Nephron (organoid): ENCODE measurements around the gene SHANK1.
A peak's percentile ranks its signal among the peaks of the same experiment; 100 is the strongest.

ENCODE experiments used
- H3K27ac Mint-ChIP-seq, 3 experiments: 2 replicates each; pipeline ENCODE4 v1.8.0; 2020; ENCODE audit warnings: mixed read lengths in 3 of 3, mild to moderate bottlenecking in 2 of 3, moderate library complexity in 1 of 3
- H3K27me3 Mint-ChIP-seq: 2 replicates; pipeline ENCODE4 v1.8.0; 2021; ENCODE audit warnings: low read depth, mild to moderate bottlenecking, moderate library complexity, mixed read lengths
- H3K36me3 Mint-ChIP-seq: 2 replicates; pipeline ENCODE4 v1.8.0; 2020; ENCODE audit warnings: low read depth, mixed read lengths
- H3K4me1 Mint-ChIP-seq: 2 replicates; pipeline ENCODE4 v1.8.0; 2020; ENCODE audit warnings: mixed read lengths
- H3K4me3 Mint-ChIP-seq, 3 experiments: 2 replicates each; pipeline ENCODE4 v1.8.0; 2020; ENCODE audit warnings: mild to moderate bottlenecking in 3 of 3, mixed read lengths in 3 of 3, moderate library complexity in 2 of 3
- H3K9me3 Mint-ChIP-seq: 2 replicates; pipeline ENCODE4 v1.8.0; 2020; ENCODE audit warnings: mixed read lengths
- TF ChIP-seq, protein P1 (sequence below), 3 experiments: fragments of 200-600 bp; sonication (generic); IDR thresholded peaks; one replicate each; pipeline ENCODE4 v1.5.0; 2021; ENCODE audit warnings: antibody characterized with exemption in 3 of 3; ENCODE audit not compliant: unreplicated experiment in 3 of 3

Gene SHANK1

DNA sequence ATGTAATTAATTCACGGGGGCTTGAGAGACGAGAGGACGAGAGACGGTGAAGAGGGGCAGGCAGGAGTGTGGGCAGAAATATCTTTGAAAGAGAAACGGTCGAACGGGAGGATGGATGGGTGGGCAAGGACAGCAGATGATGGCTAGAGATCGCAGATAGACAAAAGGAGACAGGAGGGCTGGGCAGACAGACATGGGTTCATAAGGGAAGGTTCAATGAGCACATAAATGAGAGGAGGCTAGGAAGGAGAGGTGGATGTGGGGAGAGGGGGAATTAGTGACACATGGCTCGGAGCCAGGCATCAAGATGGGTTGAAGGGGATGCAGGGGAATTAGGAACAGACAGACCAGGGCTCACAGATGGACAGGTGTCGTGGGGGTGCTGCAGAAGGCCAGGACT, 81.0 kb downstream of the SHANK1 start:
- Mint-ChIP-seq H3K4me1 (no peaks in the 10 kb centered on the region), H3K4me3 (peak overlapping the region; percentile 77 to 94 (median 94)), H3K9me3 (peaks cover 11% of the 10 kb centered on the region), H3K27me3 (peaks cover 49% of the 10 kb centered on the region), H3K36me3 (no peaks in the 10 kb centered on the region), H3K27ac (no peak overlapping the region)
- TF ChIP-seq, protein P1, sequence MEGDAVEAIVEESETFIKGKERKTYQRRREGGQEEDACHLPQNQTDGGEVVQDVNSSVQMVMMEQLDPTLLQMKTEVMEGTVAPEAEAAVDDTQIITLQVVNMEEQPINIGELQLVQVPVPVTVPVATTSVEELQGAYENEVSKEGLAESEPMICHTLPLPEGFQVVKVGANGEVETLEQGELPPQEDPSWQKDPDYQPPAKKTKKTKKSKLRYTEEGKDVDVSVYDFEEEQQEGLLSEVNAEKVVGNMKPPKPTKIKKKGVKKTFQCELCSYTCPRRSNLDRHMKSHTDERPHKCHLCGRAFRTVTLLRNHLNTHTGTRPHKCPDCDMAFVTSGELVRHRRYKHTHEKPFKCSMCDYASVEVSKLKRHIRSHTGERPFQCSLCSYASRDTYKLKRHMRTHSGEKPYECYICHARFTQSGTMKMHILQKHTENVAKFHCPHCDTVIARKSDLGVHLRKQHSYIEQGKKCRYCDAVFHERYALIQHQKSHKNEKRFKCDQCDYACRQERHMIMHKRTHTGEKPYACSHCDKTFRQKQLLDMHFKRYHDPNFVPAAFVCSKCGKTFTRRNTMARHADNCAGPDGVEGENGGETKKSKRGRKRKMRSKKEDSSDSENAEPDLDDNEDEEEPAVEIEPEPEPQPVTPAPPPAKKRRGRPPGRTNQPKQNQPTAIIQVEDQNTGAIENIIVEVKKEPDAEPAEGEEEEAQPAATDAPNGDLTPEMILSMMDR (IDR thresholded peaks at IDR 0.05; ENCODE audit: unreplicated experiment in 3 of 3), result no peak

DNA sequence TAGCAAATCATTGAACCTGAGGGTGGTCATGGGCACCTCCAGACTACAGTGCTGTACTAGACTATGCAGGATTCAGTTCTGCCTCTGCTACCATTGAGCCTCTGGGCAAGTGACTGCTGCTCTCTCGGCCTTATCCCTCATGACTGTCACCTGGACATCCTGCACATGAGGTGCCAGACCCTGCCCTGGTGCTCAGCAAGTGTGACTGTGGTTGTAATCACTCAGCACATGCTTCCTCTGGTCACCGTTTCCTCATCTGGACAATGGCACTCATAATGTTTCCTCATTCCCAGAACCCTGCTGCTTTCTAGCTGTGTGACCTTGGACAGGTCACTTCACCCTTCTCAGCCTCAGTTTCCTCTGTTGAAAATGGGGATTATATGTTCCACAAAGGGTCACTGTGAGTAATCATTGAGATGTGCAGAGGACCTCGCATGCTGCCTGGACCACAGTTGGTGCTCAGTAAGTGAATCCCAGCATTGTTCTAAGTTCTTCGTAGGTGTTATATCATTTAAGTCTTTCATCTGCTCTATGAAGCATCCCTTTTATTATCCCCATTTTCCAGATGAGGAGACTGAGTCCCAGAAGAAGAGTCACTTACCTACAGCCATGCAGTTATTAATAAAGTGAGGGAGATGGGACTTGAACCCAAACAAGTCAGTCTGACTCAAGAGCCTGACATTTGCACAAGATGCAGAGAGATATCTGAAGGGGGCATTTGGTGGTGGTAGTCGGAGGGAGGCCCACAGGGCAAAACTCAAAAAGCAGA, 83.1 kb downstream of the SHANK1 start:
- no peak overlapping the region for H3K4me3 Mint-ChIP-seq

DNA sequence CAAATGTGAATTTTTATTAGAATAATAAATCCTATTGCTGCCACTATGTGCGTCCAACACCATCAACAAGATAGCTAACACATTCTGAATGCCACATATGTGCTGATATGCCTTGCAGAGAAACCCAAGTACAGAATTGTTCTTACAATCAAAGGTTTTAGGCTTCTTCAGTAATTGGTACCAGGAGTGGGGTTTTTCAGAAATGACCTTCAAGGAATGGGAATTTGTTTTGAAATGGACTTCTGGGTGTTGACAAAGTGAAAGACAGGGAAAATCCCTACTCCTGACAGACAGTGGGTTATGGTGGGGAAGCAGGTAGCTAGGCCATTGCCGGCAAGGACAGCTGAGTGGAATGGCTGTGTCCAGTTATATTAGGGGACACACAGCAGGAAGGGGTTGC, 85.6 kb downstream of the SHANK1 start:
- Mint-ChIP-seq H3K27me3 (peaks cover 47% of the 10 kb centered on the region), H3K4me1 (no peaks in the 10 kb centered on the region), H3K4me3 (no peak overlapping the region), H3K36me3 (no peaks in the 10 kb centered on the region), H3K27ac (no peak overlapping the region), H3K9me3 (peaks cover 18% of the 10 kb centered on the region)
- TF ChIP-seq, protein P1 (IDR thresholded peaks at IDR 0.05; ENCODE audit: unreplicated experiment in 3 of 3), result no peak

More for the DNA sequence above, 83.1 kb downstream of the SHANK1 start:
- no peak overlapping the region for H3K27ac Mint-ChIP-seq
- H3K9me3 Mint-ChIP-seq, result peaks cover 17% of the 10 kb centered on the region
- TF ChIP-seq, protein P1 (IDR thresholded peaks at IDR 0.05; ENCODE audit: unreplicated experiment in 3 of 3), result no peak
- peaks cover 44% of the 10 kb centered on the region for H3K27me3 Mint-ChIP-seq
- no peaks in the 10 kb centered on the region for H3K4me1 Mint-ChIP-seq
- no peaks in the 10 kb centered on the region for H3K36me3 Mint-ChIP-seq

DNA sequence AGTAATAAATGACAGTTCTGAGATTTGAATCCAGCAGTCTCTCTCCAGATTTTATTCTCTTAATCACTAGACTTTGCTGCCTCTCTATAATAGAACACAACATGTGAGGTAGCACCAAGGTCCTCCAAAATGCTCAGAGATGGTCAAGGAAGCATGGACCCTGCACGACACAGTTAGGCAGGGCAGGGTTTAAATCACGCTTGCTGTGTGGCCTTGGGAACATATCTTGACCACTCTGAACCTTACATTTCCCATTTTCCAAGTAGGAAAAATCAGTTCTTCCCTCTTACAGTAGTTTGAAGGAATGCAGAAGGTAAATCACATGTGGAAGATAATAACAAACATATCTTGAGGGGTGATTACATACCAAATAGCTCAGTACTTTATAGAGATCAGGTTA, 86.2 kb downstream of the SHANK1 start:
- Mint-ChIP-seq H3K4me3 (no peak overlapping the region), H3K27me3 (peaks cover 40% of the 10 kb centered on the region), H3K4me1 (no peaks in the 10 kb centered on the region), H3K9me3 (peaks cover 18% of the 10 kb centered on the region), H3K27ac (no peak overlapping the region), H3K36me3 (no peaks in the 10 kb centered on the region)
- TF ChIP-seq, protein P1 (IDR thresholded peaks at IDR 0.05; ENCODE audit: unreplicated experiment in 3 of 3), result no peak

DNA sequence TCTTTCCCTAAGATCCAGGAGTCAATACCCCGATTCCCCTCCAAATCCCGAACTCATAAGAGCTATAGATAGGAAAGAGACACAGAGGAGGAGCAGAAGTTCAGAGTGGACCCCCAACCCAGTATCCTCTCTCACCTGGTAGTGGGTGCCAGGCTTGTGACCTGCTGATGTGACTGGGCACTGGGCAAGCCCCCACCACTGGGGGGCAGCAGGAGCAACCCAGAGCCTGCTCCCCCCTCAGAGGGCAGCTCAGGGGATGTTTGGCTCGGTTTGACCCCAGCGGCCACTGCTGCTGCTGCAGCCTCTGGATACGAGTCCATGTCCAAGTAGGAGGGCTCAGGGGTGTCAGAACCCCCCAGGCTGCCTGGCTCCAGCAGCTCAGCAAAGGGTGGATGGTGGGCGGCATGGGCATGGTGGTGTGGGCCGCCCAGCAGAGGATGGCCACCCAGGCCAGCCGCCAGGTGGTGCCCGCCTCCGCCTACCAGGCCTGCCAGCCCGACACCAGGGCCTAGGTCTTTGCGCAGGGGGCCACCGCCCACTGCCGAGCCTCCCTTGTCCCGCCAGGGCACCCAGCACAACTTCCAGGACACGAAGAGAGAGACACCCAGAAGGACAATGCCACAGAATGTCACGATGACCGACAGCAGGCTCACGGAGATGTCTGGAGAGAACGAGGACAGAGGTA, 87.3 kb downstream of the SHANK1 start:
- H3K4me1 Mint-ChIP-seq, result no peaks in the 10 kb centered on the region
- no peaks in the 10 kb centered on the region for H3K36me3 Mint-ChIP-seq
- peaks cover 30% of the 10 kb centered on the region for H3K27me3 Mint-ChIP-seq

More for the DNA sequence above, 87.3 kb downstream of the SHANK1 start:
- no peak overlapping the region for H3K27ac Mint-ChIP-seq
- no peak overlapping the region for H3K4me3 Mint-ChIP-seq
- peaks cover 18% of the 10 kb centered on the region for H3K9me3 Mint-ChIP-seq
- TF ChIP-seq, protein P1 (IDR thresholded peaks at IDR 0.05; ENCODE audit: unreplicated experiment in 3 of 3), result no peak
